HepG2 (cell line): ENCODE data around the gene GLB1L3.

ENCODE experiments used
- HNF4G ChIP-seq, 2 experiments: sonication (generic) in 1 of 2; formaldehyde crosslinking in 1 of 2; IDR thresholded peaks; 2 replicates each; pipeline versions ENCODE4 v1.4.0 to v1.6.1; 2011 to 2020; ENCODE audit warnings: borderline replicate concordance in 2 of 2, low read depth in 2 of 2, mild to moderate bottlenecking in 2 of 2, low read length in 1 of 2, missing genetic modification reagents in 1 of 2, moderate library complexity in 1 of 2
- MLLT10 ChIP-seq: sonication (generic); formaldehyde crosslinking; IDR thresholded peaks from 2 replicates; pipeline ENCODE4 v1.4.0; 2020; ENCODE audit warnings: missing genetic modification reagents
- ZBTB20 ChIP-seq: sonication (generic); formaldehyde crosslinking; IDR thresholded peaks from 2 replicates; pipeline ENCODE4 v1.8.1; 2023; ENCODE audit warnings: missing genetic modification reagents, low read depth, mild to moderate bottlenecking, borderline replicate concordance

GRCh38 chr11:134358856-134359490 lies 82.8 kb downstream of the GLB1L3 start:
- no peak for TF ChIP-seq MLLT10
- TF ChIP-seq ZBTB20 (CRISPR knock-in tag): no peak
- no peak for TF ChIP-seq HNF4G (IDR thresholded peaks at IDR 0.05; ENCODE audit: borderline replicate concordance, low read depth, low read length)
- TF ChIP-seq HNF4G (CRISPR knock-in tag; IDR thresholded peaks at IDR 0.05; ENCODE audit: borderline replicate concordance, low read depth): no peak
